HepG2 (cell line): Measurements from ENCODE around the gene MLLT10. TPM values are rescaled to one million over a fixed set of nuclear protein-coding genes. Genes with fewer than 3 reads are reported as not detected.

Experiments
- CBX1 ChIP-seq: IDR thresholded peaks from one replicate; pipeline ENCODE4 v1.6.1; 2016; ENCODE audit warnings: antibody characterized with exemption, low read depth
- DMTF1 ChIP-seq: sonication (generic); formaldehyde crosslinking; IDR thresholded peaks from 2 replicates; pipeline ENCODE4 v1.4.0; 2020; ENCODE audit warnings: mild to moderate bottlenecking, missing genetic modification reagents
- FOXK1 ChIP-seq: sonication (generic); formaldehyde crosslinking; IDR thresholded peaks from 2 replicates; pipeline ENCODE4 v1.4.0; 2020; ENCODE audit warnings: low read depth, missing genetic modification reagents, borderline replicate concordance
- GFI1 ChIP-seq: sonication (generic); formaldehyde crosslinking; IDR thresholded peaks from 2 replicates; pipeline ENCODE4 v1.5.0; 2020; ENCODE audit warnings: missing genetic modification reagents, mild to moderate bottlenecking, borderline replicate concordance
- GZF1 ChIP-seq: sonication (generic); formaldehyde crosslinking; IDR thresholded peaks from 2 replicates; pipeline ENCODE4 v1.5.1; 2020; ENCODE audit warnings: mild to moderate bottlenecking, missing genetic modification reagents
- HMG20A ChIP-seq: IDR thresholded peaks from 2 replicates; pipeline ENCODE4 v1.6.1; 2016; ENCODE audit warnings: borderline replicate concordance
- HNF4A ChIP-seq: sonication (generic); formaldehyde crosslinking; IDR thresholded peaks from 2 replicates; pipeline ENCODE4 v1.4.0; 2020; ENCODE audit warnings: missing genetic modification reagents
- JUN ChIP-seq: sonication (generic); formaldehyde crosslinking; IDR thresholded peaks from 2 replicates; pipeline ENCODE4 v1.4.0; 2020; ENCODE audit warnings: mild to moderate bottlenecking, missing genetic modification reagents
- MBNL3 ChIP-seq: fragments of 250-450 bp; sonication (Bioruptor Pico); conservative IDR thresholded peaks from 2 replicates; pipeline ENCODE4 v1.8.0; 2022; ENCODE audit warnings: mild to moderate bottlenecking, inconsistent platforms
- MED13 ChIP-seq: sonication (generic); formaldehyde crosslinking; IDR thresholded peaks from 2 replicates; pipeline ENCODE4 v1.5.0; 2020; ENCODE audit warnings: missing genetic modification reagents
- MIER3 ChIP-seq: IDR thresholded peaks from 2 replicates; pipeline ENCODE4 v1.6.1; 2016; ENCODE audit warnings: missing compliant biosample characterization, borderline replicate concordance
- MLLT10 ChIP-seq: sonication (generic); formaldehyde crosslinking; IDR thresholded peaks from 2 replicates; pipeline ENCODE4 v1.4.0; 2020; ENCODE audit warnings: missing genetic modification reagents
- PPARG ChIP-seq: conservative IDR thresholded peaks from 2 replicates; pipeline ENCODE4 v1.6.1; 2016; ENCODE audit warnings: missing biosample characterization, missing genetic modification reagents
- SIN3B ChIP-seq: fragments of 150-350 bp; IDR thresholded peaks from 2 replicates; pipeline ENCODE4 v1.6.1; 2014; ENCODE audit warnings: low read length
- TSC22D2 ChIP-seq: sonication (generic); formaldehyde crosslinking; IDR thresholded peaks from 2 replicates; pipeline ENCODE4 v1.5.1; 2020; ENCODE audit warnings: missing genetic modification reagents, mild to moderate bottlenecking, borderline replicate concordance
- ZBTB10 ChIP-seq: sonication (generic); formaldehyde crosslinking; IDR thresholded peaks from 2 replicates; pipeline ENCODE4 v1.4.0; 2020; ENCODE audit warnings: missing genetic modification reagents, borderline replicate concordance
- ZFP37 ChIP-seq: sonication (generic); formaldehyde crosslinking; IDR thresholded peaks from 2 replicates; pipeline ENCODE4 v1.4.0; 2020; ENCODE audit warnings: missing genetic modification reagents, borderline replicate concordance
- ZNF367 ChIP-seq: sonication (generic); formaldehyde crosslinking; IDR thresholded peaks from 2 replicates; pipeline ENCODE4 v1.4.0; 2020; ENCODE audit warnings: missing genetic modification reagents, borderline replicate concordance
- ZNF383 ChIP-seq: sonication (generic); formaldehyde crosslinking; IDR thresholded peaks from 2 replicates; pipeline ENCODE4 v1.4.0; 2020; ENCODE audit warnings: missing genetic modification reagents, mild to moderate bottlenecking, borderline replicate concordance
- ZNF569 ChIP-seq: sonication (generic); formaldehyde crosslinking; IDR thresholded peaks from 2 replicates; pipeline ENCODE4 v1.5.0; 2020; ENCODE audit warnings: mild to moderate bottlenecking, missing genetic modification reagents, moderate library complexity, borderline replicate concordance
- ZNF576 ChIP-seq: sonication (generic); formaldehyde crosslinking; IDR thresholded peaks from 2 replicates; pipeline ENCODE4 v1.4.0; 2020; ENCODE audit warnings: mild to moderate bottlenecking, missing genetic modification reagents
- ZNF761 ChIP-seq: sonication (generic); formaldehyde crosslinking; conservative IDR thresholded peaks from 2 replicates; pipeline ENCODE4 v1.4.0; 2020; ENCODE audit warnings: mild to moderate bottlenecking, missing genetic modification reagents
- ZSCAN22 ChIP-seq: sonication (generic); formaldehyde crosslinking; IDR thresholded peaks from 2 replicates; pipeline ENCODE4 v1.4.0; 2020; ENCODE audit warnings: mild to moderate bottlenecking, missing genetic modification reagents
- polyA plus RNA-seq, 8 experiments: library from polyadenylated mRNA; depleted of rRNA in 3 of 8; stranded (reverse) in 7 of 8; unstranded in 1 of 8; fragments of >200 nt; fragmentation: Illumina TruSeq in 4 of 8; extraction: Trizol in 4 of 8; gene quantifications; 2 replicates each; pipeline versions ENCODE4 v1.2.1 to v1.2.3, GENCODE V29; 2011 to 2016; ENCODE audit warnings: low read depth in 4 of 8, missing spikeins in 1 of 8, mixed read lengths in 1 of 8; ENCODE audit not compliant: insufficient read depth in 1 of 8
- total RNA-seq, 5 experiments: library from RNA; depleted of rRNA; stranded (reverse); fragments of >200 nt; fragmentation: Illumina TruSeq; extraction: Trizol; gene quantifications; 2 replicates each; pipeline ENCODE4 v1.2.3, GENCODE V29; 2016; ENCODE audit warnings: low read depth in 1 of 5
- TF ChIP-seq, protein P1 (sequence below): sonication (generic); formaldehyde crosslinking; IDR thresholded peaks from 2 replicates; pipeline ENCODE4 v1.4.0; 2020; ENCODE audit warnings: missing genetic modification reagents, low read depth, mild to moderate bottlenecking, borderline replicate concordance

The MLLT10 gene
- total and polyA plus RNA-seq, 2 of the 13 experiments (the other 11 are each of a cell fraction or from before 2014, with no cell fraction given), result 51.3 to 84.1 TPM

GRCh38 chr10:21495752-21496342 lies 38.2 kb upstream of the MLLT10 start (continued):
- no peak; the same call in none of the 2 replicates for TF ChIP-seq JUN (CRISPR knock-in tag)
- TF ChIP-seq GZF1, result no peak
- TF ChIP-seq ZNF383, result no peak
- peak; percentile 59; the same call in 1 of the 2 replicates for TF ChIP-seq HMG20A (CRISPR knock-in tag)
- TF ChIP-seq ZNF576 (CRISPR knock-in tag), result no peak
- TF ChIP-seq SIN3B, result peak; percentile 70
- TF ChIP-seq MED13 (CRISPR knock-in tag), result peak; percentile 92
- no peak for TF ChIP-seq ZNF367 (CRISPR knock-in tag)
- TF ChIP-seq MBNL3 (CRISPR knock-in tag), result no peak
- TF ChIP-seq ZNF761, result 0 out of 2 replicates have a peak, but pooled peaks have one; percentile 78
- TF ChIP-seq TSC22D2 (CRISPR knock-in tag), result peak; percentile 87; the same call in 1 of the 2 replicates
- TF ChIP-seq HNF4A (CRISPR knock-in tag), result peak; percentile 97
- TF ChIP-seq FOXK1 (CRISPR knock-in tag), result peak; percentile 68; the same call in 1 of the 2 replicates
- no peak for TF ChIP-seq ZSCAN22 (CRISPR knock-in tag)
- TF ChIP-seq ZFP37 (CRISPR knock-in tag), result peak; percentile 67; the same call in 1 of the 2 replicates
- TF ChIP-seq MIER3 (CRISPR knock-in tag), result peak; percentile 95
- TF ChIP-seq MLLT10 (CRISPR knock-in tag), result no peak
- peak; percentile 83 for TF ChIP-seq PPARG (CRISPR knock-in tag)
- TF ChIP-seq, protein P1, sequence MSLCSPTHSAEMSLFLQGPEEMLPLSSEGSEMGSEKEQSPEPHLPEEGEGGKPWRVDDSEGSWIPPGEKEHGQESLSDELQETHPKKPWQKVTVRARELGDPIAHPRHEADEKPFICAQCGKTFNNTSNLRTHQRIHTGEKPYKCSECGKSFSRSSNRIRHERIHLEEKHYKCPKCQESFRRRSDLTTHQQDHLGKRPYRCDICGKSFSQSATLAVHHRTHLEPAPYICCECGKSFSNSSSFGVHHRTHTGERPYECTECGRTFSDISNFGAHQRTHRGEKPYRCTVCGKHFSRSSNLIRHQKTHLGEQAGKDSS (CRISPR knock-in tag), result peak; percentile 82; the same call in 1 of the 2 replicates
- peak; percentile 34 for TF ChIP-seq DMTF1
- peak; percentile 95 for TF ChIP-seq CBX1
- peak; percentile 69; the same call in 1 of the 2 replicates for TF ChIP-seq GFI1
- TF ChIP-seq ZNF569 (CRISPR knock-in tag), result no peak
- TF ChIP-seq ZBTB10 (CRISPR knock-in tag), result peak; percentile 65; the same call in 1 of the 2 replicates
